HPDE6-E6E7 (cell line): Measurements from ENCODE around the gene SLC25A48.

Experiments used
- DNase-seq: peaks from one replicate; pipeline ENCODE4 v3.0.0; 2011; ENCODE audit warnings: missing footprints; ENCODE audit errors: extremely low spot score

SLC25A48 gene

GRCh38 chr5:135881244-135881643, 46.8 kb downstream of the SLC25A48 start:
- DNase-seq: no peak

- no peak for DNase-seq
Observed at GRCh38 chr5:135881819-135882218, 47.4 kb downstream of the SLC25A48 start.

- no peak for DNase-seq
Observed at GRCh38 chr5:135883026-135883425, 48.6 kb downstream of the SLC25A48 start.

- no peak for DNase-seq
Observed at GRCh38 chr5:135883441-135883840, 49.0 kb downstream of the SLC25A48 start.

- DNase-seq: no peak
Observed at GRCh38 chr5:135885031-135885430, 50.6 kb downstream of the SLC25A48 start.

- no peak for DNase-seq
Observed at GRCh38 chr5:135886136-135886535, 51.7 kb downstream of the SLC25A48 start.

GRCh38 chr5:135887447-135887864, 53.0 kb downstream of the SLC25A48 start:
- DNase-seq: peak; percentile 66

- DNase-seq: peak; percentile 29
Observed at GRCh38 chr5:135887881-135888614, 53.6 kb downstream of the SLC25A48 start.

- no peak for DNase-seq
Observed at GRCh38 chr5:135890296-135890695, 55.8 kb downstream of the SLC25A48 start.

GRCh38 chr5:135890867-135891266, 56.4 kb downstream of the SLC25A48 start:
- no peak for DNase-seq

GRCh38 chr5:135891268-135891667, 56.8 kb downstream of the SLC25A48 start:
- DNase-seq: no peak

- DNase-seq: no peak
Observed at GRCh38 chr5:135891791-135892190, 57.3 kb downstream of the SLC25A48 start.

- DNase-seq: no peak
Observed at GRCh38 chr5:135894276-135894675, 59.8 kb downstream of the SLC25A48 start.

GRCh38 chr5:135894789-135895188, 60.3 kb downstream of the SLC25A48 start:
- no peak for DNase-seq

- DNase-seq: no peak
Observed at GRCh38 chr5:135895474-135896006, 61.1 kb downstream of the SLC25A48 start, which contains the start of gene IL9. IL9 (minus strand) TSS chr5:135895841; CDS start chr5:135895816, 25 bp downstream.

GRCh38 chr5:135898651-135899050, 64.2 kb downstream of the SLC25A48 start:
- no peak for DNase-seq

- no peak for DNase-seq
Observed at GRCh38 chr5:135900276-135900675, 65.8 kb downstream of the SLC25A48 start.

- DNase-seq: no peak
Observed at GRCh38 chr5:135901633-135902032, 67.2 kb downstream of the SLC25A48 start.

- no peak for DNase-seq
Observed at GRCh38 chr5:135905144-135905543, 70.7 kb downstream of the SLC25A48 start.

GRCh38 chr5:135913713-135914626, 79.5 kb downstream of the SLC25A48 start:
- no peak for DNase-seq

- DNase-seq: no peak
Observed at GRCh38 chr5:135915466-135916001, 81.1 kb downstream of the SLC25A48 start.

GRCh38 chr5:135916638-135917263, 82.3 kb downstream of the SLC25A48 start:
- no peak for DNase-seq
